GM23338 (cell line): Measurements from ENCODE around the gene DNAH17. TPM values are rescaled to one million over a fixed set of nuclear protein-coding genes. Genes with fewer than 3 reads are reported as not detected.

Experiments used
- ATAC-seq: fragments of 200-7000 bp; cut with Tn5 transposase; 3 replicates; pipeline ENCODE4 v1.9.1; 2020
- DNase-seq: peaks from one replicate; pipeline ENCODE4 v3.0.0-alpha.2; 2015; ENCODE audit warnings: low spot score
- H2AFZ ChIP-seq: fragments of 200-600 bp; sonication (generic); 2 replicates; pipeline ENCODE4 v1.8.0; 2016; ENCODE audit warnings: antibody characterized with exemption, mild to moderate bottlenecking, moderate library complexity
- H3F3A ChIP-seq: fragments of 200-600 bp; sonication (generic); replicated peaks from 2 replicates; pipeline ENCODE4 v1.8.0; 2017; ENCODE audit warnings: antibody characterized with exemption, mixed run types, low read depth
- H3K27ac ChIP-seq: fragments of 200-600 bp; sonication (generic); 2 replicates; pipeline ENCODE4 v1.6.1; 2016; ENCODE audit warnings: low read depth
- H3K27me3 ChIP-seq: fragments of 200-600 bp; sonication (generic); 2 replicates; pipeline ENCODE4 v1.8.0; 2016; ENCODE audit warnings: mild to moderate bottlenecking, mixed run types, moderate library complexity; ENCODE audit not compliant: insufficient read depth
- H3K36me3 ChIP-seq: fragments of 200-600 bp; sonication (generic); 2 replicates; pipeline ENCODE4 v1.8.0; 2016; ENCODE audit warnings: mild to moderate bottlenecking; ENCODE audit not compliant: insufficient read depth
- H3K4me1 ChIP-seq: fragments of 200-600 bp; sonication (generic); 2 replicates; pipeline ENCODE4 v1.8.0; 2016; ENCODE audit warnings: mild to moderate bottlenecking, moderate library complexity; ENCODE audit not compliant: insufficient read depth
- H3K4me2 ChIP-seq: fragments of 200-600 bp; sonication (generic); 2 replicates; pipeline ENCODE4 v1.7.1; 2017; ENCODE audit warnings: mixed run types
- H3K4me3 ChIP-seq: fragments of 200-600 bp; sonication (generic); 2 replicates; pipeline ENCODE4 v1.6.1; 2016; ENCODE audit warnings: mixed run types
- H3K79me2 ChIP-seq: fragments of 200-600 bp; sonication (generic); replicated peaks from 2 replicates; pipeline ENCODE4 v1.8.0; 2017; ENCODE audit warnings: mild to moderate bottlenecking; ENCODE audit not compliant: insufficient read depth
- H3K9me2 ChIP-seq: fragments of 200-600 bp; sonication (generic); 2 replicates; pipeline ENCODE4 v1.8.0; 2017; ENCODE audit not compliant: insufficient read depth
- H4K20me1 ChIP-seq: fragments of 200-600 bp; sonication (generic); replicated peaks from 2 replicates; pipeline ENCODE4 v1.8.0; 2017; ENCODE audit warnings: mild to moderate bottlenecking; ENCODE audit not compliant: insufficient read depth
- H3K27ac Mint-ChIP-seq: 2 replicates; pipeline ENCODE4 v1.8.0; 2020; ENCODE audit warnings: inconsistent platforms, mild to moderate bottlenecking, moderate library complexity, mixed read lengths
- H3K27me3 Mint-ChIP-seq: 3 replicates; pipeline ENCODE4 v1.8.0; 2022; ENCODE audit warnings: low read depth, mild to moderate bottlenecking, moderate library complexity, mixed read lengths, inconsistent platforms; ENCODE audit not compliant: insufficient read depth, poor library complexity
- H3K36me3 Mint-ChIP-seq: 3 replicates; pipeline ENCODE4 v1.8.0; 2021; ENCODE audit warnings: low read depth, mild to moderate bottlenecking, inconsistent platforms, moderate library complexity, mixed read lengths
- H3K4me1 Mint-ChIP-seq: 3 replicates; pipeline ENCODE4 v1.8.0; 2020; ENCODE audit warnings: mild to moderate bottlenecking, inconsistent platforms, mixed read lengths
- H3K4me3 Mint-ChIP-seq: 3 replicates; pipeline ENCODE4 v1.8.0; 2021; ENCODE audit warnings: moderate library complexity, mild to moderate bottlenecking, inconsistent platforms, mixed read lengths
- H3K9me3 Mint-ChIP-seq: 3 replicates; pipeline ENCODE4 v1.8.0; 2020; ENCODE audit warnings: moderate library complexity, mild to moderate bottlenecking, inconsistent platforms, mixed read lengths
- JUNB ChIP-seq: IDR thresholded peaks from one replicate; pipeline ENCODE4 v1.6.1; 2016; ENCODE audit warnings: antibody characterized with exemption; ENCODE audit not compliant: unreplicated experiment
- ZNF114 ChIP-seq: fragments of 250-450 bp; sonication (Bioruptor Pico); IDR thresholded peaks from 2 replicates; pipeline ENCODE4 v1.5.0; 2020; ENCODE audit warnings: mild to moderate bottlenecking, moderate library complexity
- polyA plus RNA-seq: library from polyadenylated mRNA; unstranded; fragments of >200 nt; fragmentation: Nextera tagmentation; extraction: Ambion mirVana; gene quantifications from 2 replicates; pipeline ENCODE4 v1.2.1, GENCODE V29; 2016
- total RNA-seq: library from RNA; depleted of rRNA; stranded (reverse); fragments of >200 nt; shearing (Covaris generic); gene quantifications from 2 replicates; pipeline ENCODE4 v1.2.3, GENCODE V29; 2014
- TF ChIP-seq, protein P1 (sequence below), 2 experiments: fragments of 200-600 bp in 1 of 2; sonication (generic) in 1 of 2; conservative IDR thresholded peaks; 2 replicates each; pipeline versions ENCODE4 v1.5.1 to v1.6.1; 2016 to 2017; ENCODE audit warnings: antibody characterized with exemption in 2 of 2, low read depth in 2 of 2, mild to moderate bottlenecking in 2 of 2, moderate library complexity in 1 of 2
- TF ChIP-seq, protein P2 (sequence below): fragments of 250-450 bp; sonication (Bioruptor Pico); IDR thresholded peaks from 2 replicates; pipeline ENCODE4 v1.5.0; 2020; ENCODE audit warnings: mild to moderate bottlenecking, moderate library complexity
- TF ChIP-seq, protein P3 (sequence below): IDR thresholded peaks from one replicate; pipeline ENCODE4 v1.6.1; 2018; ENCODE audit warnings: antibody characterized with exemption; ENCODE audit not compliant: unreplicated experiment

DNAH17 gene
- total and polyA plus RNA-seq, 2 experiments from 2014 or later: 0.59 to 2.0 TPM

DNA sequence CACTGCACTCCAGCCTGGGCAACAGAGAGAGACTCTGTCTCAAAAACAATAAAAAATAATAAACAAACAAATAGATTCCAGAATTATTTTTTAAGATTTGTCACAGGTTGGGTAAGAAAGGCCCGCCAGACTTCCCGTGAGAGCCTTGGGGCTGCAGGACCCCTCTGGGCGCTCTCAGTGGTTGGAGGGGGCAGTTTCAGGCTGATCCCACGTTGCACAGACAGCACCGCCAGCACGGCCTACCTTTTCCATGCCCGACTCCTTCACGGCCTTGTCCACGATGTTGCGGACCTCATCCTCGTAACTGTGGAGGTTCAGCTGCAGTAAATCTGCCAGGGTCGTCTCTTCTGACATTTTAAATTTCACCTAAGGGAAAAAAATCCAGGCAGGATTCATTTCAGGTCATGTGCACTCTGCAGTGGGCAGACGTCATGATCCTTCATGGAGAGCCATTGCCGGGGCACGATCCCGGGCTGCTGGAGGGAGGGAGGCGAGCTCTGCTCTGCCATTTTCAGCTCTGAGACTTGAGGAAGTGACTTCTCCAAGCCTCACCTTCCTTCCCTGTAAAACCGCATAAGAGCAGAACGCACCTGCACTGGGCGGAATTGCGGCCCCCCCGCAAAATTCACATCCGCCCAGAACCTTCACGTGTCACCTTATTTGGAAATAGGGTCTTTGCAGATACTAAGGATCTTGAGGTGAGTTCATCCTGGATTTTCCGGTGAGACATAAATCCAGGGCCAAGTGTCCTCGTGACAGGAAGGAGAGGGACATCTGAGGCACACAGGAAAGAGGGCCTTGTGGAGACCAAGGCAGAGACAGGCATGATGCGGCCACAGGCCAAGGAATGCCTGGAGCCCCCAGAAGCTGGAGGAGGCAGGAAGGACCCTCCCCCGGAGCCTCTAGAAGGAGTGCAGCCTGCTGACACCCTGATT, 66.8 kb downstream of the DNAH17 start:
- H3K4me3 ChIP-seq: no peak overlapping the region
- DNase-seq (no peak), ATAC-seq (no peak)
- Mint-ChIP-seq H3K36me3 (no peaks in the 10 kb centered on the region), H3K27ac (no peak overlapping the region; the same call in 1 of the 2 replicates), H3K4me3 (no peak overlapping the region), H3K4me1 (peaks cover 3% of the 10 kb centered on the region; the same call in 1 of the 3 replicates), H3K9me3 (peaks cover 5% of the 10 kb centered on the region; the same call in 1 of the 3 replicates), H3K27me3 (peaks cover 6% of the 10 kb centered on the region)
- no peaks in the 10 kb centered on the region for H3K4me1 ChIP-seq
- H3K27me3 ChIP-seq: no peaks in the 10 kb centered on the region
- H3K9me2 ChIP-seq: no peaks in the 10 kb centered on the region
- H3K79me2 ChIP-seq: no peaks in the 10 kb centered on the region
- TF ChIP-seq, protein P1, sequence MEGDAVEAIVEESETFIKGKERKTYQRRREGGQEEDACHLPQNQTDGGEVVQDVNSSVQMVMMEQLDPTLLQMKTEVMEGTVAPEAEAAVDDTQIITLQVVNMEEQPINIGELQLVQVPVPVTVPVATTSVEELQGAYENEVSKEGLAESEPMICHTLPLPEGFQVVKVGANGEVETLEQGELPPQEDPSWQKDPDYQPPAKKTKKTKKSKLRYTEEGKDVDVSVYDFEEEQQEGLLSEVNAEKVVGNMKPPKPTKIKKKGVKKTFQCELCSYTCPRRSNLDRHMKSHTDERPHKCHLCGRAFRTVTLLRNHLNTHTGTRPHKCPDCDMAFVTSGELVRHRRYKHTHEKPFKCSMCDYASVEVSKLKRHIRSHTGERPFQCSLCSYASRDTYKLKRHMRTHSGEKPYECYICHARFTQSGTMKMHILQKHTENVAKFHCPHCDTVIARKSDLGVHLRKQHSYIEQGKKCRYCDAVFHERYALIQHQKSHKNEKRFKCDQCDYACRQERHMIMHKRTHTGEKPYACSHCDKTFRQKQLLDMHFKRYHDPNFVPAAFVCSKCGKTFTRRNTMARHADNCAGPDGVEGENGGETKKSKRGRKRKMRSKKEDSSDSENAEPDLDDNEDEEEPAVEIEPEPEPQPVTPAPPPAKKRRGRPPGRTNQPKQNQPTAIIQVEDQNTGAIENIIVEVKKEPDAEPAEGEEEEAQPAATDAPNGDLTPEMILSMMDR (conservative IDR thresholded peaks at IDR 0.05; ENCODE audit: low read depth in 2 of 2): no peak
- TF ChIP-seq, protein P2, sequence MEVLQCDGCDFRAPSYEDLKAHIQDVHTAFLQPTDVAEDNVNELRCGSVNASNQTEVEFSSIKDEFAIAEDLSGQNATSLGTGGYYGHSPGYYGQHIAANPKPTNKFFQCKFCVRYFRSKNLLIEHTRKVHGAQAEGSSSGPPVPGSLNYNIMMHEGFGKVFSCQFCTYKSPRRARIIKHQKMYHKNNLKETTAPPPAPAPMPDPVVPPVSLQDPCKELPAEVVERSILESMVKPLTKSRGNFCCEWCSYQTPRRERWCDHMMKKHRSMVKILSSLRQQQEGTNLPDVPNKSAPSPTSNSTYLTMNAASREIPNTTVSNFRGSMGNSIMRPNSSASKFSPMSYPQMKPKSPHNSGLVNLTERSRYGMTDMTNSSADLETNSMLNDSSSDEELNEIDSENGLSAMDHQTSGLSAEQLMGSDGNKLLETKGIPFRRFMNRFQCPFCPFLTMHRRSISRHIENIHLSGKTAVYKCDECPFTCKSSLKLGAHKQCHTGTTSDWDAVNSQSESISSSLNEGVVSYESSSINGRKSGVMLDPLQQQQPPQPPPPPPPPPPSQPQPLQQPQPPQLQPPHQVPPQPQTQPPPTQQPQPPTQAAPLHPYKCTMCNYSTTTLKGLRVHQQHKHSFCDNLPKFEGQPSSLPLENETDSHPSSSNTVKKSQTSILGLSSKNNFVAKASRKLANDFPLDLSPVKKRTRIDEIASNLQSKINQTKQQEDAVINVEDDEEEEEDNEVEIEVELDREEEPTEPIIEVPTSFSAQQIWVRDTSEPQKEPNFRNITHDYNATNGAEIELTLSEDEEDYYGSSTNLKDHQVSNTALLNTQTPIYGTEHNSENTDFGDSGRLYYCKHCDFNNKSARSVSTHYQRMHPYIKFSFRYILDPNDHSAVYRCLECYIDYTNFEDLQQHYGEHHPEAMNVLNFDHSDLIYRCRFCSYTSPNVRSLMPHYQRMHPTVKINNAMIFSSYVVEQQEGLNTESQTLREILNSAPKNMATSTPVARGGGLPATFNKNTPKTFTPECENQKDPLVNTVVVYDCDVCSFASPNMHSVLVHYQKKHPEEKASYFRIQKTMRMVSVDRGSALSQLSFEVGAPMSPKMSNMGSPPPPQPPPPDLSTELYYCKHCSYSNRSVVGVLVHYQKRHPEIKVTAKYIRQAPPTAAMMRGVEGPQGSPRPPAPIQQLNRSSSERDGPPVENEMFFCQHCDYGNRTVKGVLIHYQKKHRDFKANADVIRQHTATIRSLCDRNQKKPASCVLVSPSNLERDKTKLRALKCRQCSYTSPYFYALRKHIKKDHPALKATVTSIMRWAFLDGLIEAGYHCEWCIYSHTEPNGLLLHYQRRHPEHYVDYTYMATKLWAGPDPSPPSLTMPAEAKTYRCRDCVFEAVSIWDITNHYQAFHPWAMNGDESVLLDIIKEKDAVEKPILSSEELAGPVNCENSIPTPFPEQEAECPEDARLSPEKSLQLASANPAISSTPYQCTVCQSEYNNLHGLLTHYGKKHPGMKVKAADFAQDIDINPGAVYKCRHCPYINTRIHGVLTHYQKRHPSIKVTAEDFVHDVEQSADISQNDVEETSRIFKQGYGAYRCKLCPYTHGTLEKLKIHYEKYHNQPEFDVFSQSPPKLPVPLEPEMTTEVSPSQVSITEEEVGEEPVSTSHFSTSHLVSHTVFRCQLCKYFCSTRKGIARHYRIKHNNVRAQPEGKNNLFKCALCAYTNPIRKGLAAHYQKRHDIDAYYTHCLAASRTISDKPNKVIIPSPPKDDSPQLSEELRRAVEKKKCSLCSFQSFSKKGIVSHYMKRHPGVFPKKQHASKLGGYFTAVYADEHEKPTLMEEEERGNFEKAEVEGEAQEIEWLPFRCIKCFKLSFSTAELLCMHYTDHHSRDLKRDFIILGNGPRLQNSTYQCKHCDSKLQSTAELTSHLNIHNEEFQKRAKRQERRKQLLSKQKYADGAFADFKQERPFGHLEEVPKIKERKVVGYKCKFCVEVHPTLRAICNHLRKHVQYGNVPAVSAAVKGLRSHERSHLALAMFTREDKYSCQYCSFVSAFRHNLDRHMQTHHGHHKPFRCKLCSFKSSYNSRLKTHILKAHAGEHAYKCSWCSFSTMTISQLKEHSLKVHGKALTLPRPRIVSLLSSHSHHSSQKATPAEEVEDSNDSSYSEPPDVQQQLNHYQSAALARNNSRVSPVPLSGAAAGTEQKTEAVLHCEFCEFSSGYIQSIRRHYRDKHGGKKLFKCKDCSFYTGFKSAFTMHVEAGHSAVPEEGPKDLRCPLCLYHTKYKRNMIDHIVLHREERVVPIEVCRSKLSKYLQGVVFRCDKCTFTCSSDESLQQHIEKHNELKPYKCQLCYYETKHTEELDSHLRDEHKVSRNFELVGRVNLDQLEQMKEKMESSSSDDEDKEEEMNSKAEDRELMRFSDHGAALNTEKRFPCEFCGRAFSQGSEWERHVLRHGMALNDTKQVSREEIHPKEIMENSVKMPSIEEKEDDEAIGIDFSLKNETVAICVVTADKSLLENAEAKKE (CRISPR knock-in tag): no peak
- no peak for TF ChIP-seq ZNF114 (CRISPR knock-in tag)
- TF ChIP-seq, protein P3, sequence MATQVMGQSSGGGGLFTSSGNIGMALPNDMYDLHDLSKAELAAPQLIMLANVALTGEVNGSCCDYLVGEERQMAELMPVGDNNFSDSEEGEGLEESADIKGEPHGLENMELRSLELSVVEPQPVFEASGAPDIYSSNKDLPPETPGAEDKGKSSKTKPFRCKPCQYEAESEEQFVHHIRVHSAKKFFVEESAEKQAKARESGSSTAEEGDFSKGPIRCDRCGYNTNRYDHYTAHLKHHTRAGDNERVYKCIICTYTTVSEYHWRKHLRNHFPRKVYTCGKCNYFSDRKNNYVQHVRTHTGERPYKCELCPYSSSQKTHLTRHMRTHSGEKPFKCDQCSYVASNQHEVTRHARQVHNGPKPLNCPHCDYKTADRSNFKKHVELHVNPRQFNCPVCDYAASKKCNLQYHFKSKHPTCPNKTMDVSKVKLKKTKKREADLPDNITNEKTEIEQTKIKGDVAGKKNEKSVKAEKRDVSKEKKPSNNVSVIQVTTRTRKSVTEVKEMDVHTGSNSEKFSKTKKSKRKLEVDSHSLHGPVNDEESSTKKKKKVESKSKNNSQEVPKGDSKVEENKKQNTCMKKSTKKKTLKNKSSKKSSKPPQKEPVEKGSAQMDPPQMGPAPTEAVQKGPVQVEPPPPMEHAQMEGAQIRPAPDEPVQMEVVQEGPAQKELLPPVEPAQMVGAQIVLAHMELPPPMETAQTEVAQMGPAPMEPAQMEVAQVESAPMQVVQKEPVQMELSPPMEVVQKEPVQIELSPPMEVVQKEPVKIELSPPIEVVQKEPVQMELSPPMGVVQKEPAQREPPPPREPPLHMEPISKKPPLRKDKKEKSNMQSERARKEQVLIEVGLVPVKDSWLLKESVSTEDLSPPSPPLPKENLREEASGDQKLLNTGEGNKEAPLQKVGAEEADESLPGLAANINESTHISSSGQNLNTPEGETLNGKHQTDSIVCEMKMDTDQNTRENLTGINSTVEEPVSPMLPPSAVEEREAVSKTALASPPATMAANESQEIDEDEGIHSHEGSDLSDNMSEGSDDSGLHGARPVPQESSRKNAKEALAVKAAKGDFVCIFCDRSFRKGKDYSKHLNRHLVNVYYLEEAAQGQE: no peak
- no peak for TF ChIP-seq JUNB
- H3K4me2 ChIP-seq: no peak overlapping the region
- no peak overlapping the region for H3K27ac ChIP-seq
- no peaks in the 10 kb centered on the region for H3K36me3 ChIP-seq
- peak overlapping the region; percentile 43 for H2AFZ ChIP-seq
- H4K20me1 ChIP-seq: no peaks in the 10 kb centered on the region
- no peaks in the 10 kb centered on the region for H3F3A ChIP-seq
